ENCODE measurements around the gene JARID2.

The JARID2 gene

DNA sequence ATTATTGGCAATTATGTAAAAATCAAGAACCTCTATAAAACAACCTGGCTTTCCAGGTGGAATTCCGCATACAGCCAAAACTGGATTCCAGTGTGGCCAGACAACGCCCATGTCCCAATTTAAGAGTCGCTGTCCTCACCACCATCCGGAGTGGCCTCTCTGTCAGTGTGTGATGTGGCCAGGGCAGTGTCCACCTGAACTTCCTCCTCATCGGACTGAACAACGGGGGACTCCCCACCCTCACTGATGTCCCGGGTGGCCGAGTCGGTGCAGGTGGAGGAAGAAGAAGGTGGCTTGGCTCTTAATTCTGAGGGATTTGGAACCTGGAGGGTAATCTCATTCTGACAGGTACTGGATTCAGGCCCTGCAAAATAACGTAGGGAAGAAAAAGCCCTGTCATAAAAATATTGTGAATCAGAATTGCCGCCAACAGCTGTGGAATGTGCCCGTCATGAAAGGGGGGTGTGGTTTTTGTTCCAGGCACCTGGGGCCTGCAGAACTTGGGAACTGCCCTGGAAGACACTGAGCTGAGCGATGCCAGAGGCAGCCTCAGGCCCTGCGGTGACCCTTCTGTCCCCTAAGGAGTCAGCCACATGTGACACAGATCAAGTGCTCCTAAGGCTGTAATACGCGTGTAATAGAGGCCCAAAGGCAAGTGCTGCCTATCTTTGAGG is 277.1 kb downstream of the JARID2 start:
- Histone ChIP-seq H2AFZ (no peak overlapping the region), H3K79me2 (no peaks in the 10 kb centered on the region), H3K4me3 (ENCODE audit: low read depth, low read length) (no peak overlapping the region), H3K9ac (no peak overlapping the region), H3K36me3 (ENCODE audit: control insufficient read depth, insufficient read depth, low read length) (no peaks in the 10 kb centered on the region), H3K9me3 (ENCODE audit: control insufficient read depth, low read length) (no peaks in the 10 kb centered on the region), H3K27me3 (ENCODE audit: control insufficient read depth, insufficient read depth, low read length) (no peaks in the 10 kb centered on the region), H3K4me1 (peaks cover 5% of the 10 kb centered on the region), H3K27ac (no peak overlapping the region), H3K4me2 (ENCODE audit: low read length) (no peak overlapping the region)
- TF ChIP-seq CTCF (IDR thresholded peaks at IDR 0.05) = no peak

- H3K79me2 ChIP-seq = no peaks in the 10 kb centered on the region
- H3K4me2 ChIP-seq (ENCODE audit: low read length) = no peak overlapping the region
- no peak for TF ChIP-seq CTCF (IDR thresholded peaks at IDR 0.05)
- no peaks in the 10 kb centered on the region for H3K9me3 ChIP-seq (ENCODE audit: control insufficient read depth, low read length)
- no peaks in the 10 kb centered on the region for H3K36me3 ChIP-seq (ENCODE audit: control insufficient read depth, insufficient read depth, low read length)
- no peak overlapping the region for H3K27ac ChIP-seq
- H3K9ac ChIP-seq = no peak overlapping the region
- peaks cover 3% of the 10 kb centered on the region for H3K4me1 ChIP-seq
- no peak overlapping the region for H3K4me3 ChIP-seq (ENCODE audit: low read depth, low read length)
- no peaks in the 10 kb centered on the region for H3K27me3 ChIP-seq (ENCODE audit: control insufficient read depth, insufficient read depth, low read length)
- H2AFZ ChIP-seq = no peak overlapping the region
These were observed 278.1 kb downstream of the JARID2 start for GRCh38 chr6:15523679-15524630.

DNA sequence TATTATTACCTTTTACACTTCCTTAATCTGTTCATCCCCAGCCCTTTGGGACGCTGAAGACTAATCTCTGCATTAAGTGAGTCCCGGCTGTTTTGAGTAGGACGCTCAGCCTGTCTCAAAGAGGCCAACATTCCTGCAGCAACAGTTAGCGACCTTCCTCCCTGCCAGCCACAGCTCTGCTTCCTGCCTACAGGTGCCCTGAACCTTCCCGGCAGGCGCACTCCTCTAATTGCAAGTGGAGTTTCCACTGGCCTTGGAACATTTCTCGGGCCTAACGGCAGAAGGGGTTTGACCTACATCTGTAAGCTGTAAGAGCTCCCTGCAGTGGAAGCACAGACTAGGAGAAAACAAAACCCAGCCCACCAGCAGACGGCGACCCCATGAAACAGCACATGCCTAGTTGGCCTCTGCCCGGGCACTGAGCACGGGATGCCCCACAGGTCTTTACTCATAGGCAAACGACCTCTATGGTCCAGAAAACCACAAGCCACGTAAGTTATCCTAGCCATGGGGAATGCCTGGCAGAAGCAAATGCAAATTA is 279.1 kb downstream of the JARID2 start:
- no peaks in the 10 kb centered on the region for H3K36me3 ChIP-seq (ENCODE audit: control insufficient read depth, insufficient read depth, low read length)
- H3K4me1 ChIP-seq = no peaks in the 10 kb centered on the region
- H3K79me2 ChIP-seq = no peaks in the 10 kb centered on the region
- H3K4me3 ChIP-seq (ENCODE audit: low read depth, low read length) = no peak overlapping the region
- H3K4me2 ChIP-seq (ENCODE audit: low read length) = no peak overlapping the region
- H2AFZ ChIP-seq = no peak overlapping the region
- H3K9me3 ChIP-seq (ENCODE audit: control insufficient read depth, low read length) = no peaks in the 10 kb centered on the region
- H3K9ac ChIP-seq = no peak overlapping the region
- no peak overlapping the region for H3K27ac ChIP-seq
- H3K27me3 ChIP-seq (ENCODE audit: control insufficient read depth, insufficient read depth, low read length) = no peaks in the 10 kb centered on the region
- no peak for TF ChIP-seq CTCF (IDR thresholded peaks at IDR 0.05)

GRCh38 chr6:15526212-15526701 is 280.4 kb downstream of the JARID2 start:
- Histone ChIP-seq H3K9me3 (ENCODE audit: control insufficient read depth, low read length) (no peaks in the 10 kb centered on the region), H3K4me3 (ENCODE audit: low read depth, low read length) (no peak overlapping the region), H3K9ac (no peak overlapping the region), H3K27ac (no peak overlapping the region), H3K79me2 (no peaks in the 10 kb centered on the region), H3K4me1 (no peaks in the 10 kb centered on the region), H3K27me3 (ENCODE audit: control insufficient read depth, insufficient read depth, low read length) (no peaks in the 10 kb centered on the region), H3K36me3 (ENCODE audit: control insufficient read depth, insufficient read depth, low read length) (no peaks in the 10 kb centered on the region), H3K4me2 (ENCODE audit: low read length) (no peak overlapping the region), H2AFZ (no peak overlapping the region)
- TF ChIP-seq CTCF (IDR thresholded peaks at IDR 0.05) = no peak

Data from parathyroid adenoma (tissue), 2 donors.